ENCODE results near the gene CSE1L.
"Not testable (repeated sequence)": the region's sequence is repeated elsewhere in the genome, so short reads cannot be mapped to it uniquely, and the experiment has no call there.

CSE1L gene

GRCh38 chr20:49046087-49046900 is at the start of gene CSE1L:
Gene CSE1L, plus strand, starts transcription at chr20:49046312. Its CDS starts 12,152 bp downstream, at chr20:49058464.
- DNase-seq (ENCODE audit: low spot score): peak; percentile 95
- in situ Hi-C loops (cut with MboI; ENCODE audit: low sequenced_read_pairs, unreplicated experiment): no loop called here
- TF ChIP-seq, protein P1, sequence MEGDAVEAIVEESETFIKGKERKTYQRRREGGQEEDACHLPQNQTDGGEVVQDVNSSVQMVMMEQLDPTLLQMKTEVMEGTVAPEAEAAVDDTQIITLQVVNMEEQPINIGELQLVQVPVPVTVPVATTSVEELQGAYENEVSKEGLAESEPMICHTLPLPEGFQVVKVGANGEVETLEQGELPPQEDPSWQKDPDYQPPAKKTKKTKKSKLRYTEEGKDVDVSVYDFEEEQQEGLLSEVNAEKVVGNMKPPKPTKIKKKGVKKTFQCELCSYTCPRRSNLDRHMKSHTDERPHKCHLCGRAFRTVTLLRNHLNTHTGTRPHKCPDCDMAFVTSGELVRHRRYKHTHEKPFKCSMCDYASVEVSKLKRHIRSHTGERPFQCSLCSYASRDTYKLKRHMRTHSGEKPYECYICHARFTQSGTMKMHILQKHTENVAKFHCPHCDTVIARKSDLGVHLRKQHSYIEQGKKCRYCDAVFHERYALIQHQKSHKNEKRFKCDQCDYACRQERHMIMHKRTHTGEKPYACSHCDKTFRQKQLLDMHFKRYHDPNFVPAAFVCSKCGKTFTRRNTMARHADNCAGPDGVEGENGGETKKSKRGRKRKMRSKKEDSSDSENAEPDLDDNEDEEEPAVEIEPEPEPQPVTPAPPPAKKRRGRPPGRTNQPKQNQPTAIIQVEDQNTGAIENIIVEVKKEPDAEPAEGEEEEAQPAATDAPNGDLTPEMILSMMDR (IDR thresholded peaks at IDR 0.05; ENCODE audit: borderline replicate concordance, control extremely low read depth, extremely low read depth, insufficient read depth, missing control alignments): no peak

- in situ Hi-C loops (cut with MboI; ENCODE audit: low sequenced_read_pairs, unreplicated experiment): no loop called here
- no peak for DNase-seq (ENCODE audit: low spot score)
- TF ChIP-seq, protein P1 (IDR thresholded peaks at IDR 0.05; ENCODE audit: borderline replicate concordance, control extremely low read depth, extremely low read depth, insufficient read depth, missing control alignments): no peak
These were observed 45.9 kb upstream of the CSE1L start for GRCh38 chr20:48999890-49000870.

DNA sequence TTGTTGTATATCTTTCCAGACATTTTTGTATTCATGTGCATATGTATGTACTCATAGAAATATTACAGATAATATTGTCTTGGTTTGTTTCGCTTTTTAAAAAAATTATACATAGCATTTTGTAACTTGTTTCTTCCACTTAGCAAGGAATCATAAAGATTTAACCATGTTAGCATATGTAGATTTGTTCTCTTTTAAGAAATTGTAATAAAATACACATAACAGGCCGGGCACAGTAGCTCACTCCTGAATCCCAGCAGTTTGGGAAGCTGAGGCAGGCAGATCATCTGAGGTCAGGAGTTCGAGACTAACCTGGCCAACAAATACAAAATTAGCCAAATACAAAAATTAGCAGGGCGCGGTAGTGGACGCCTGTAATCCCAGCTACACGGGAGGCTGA is 44.4 kb upstream of the CSE1L start:
- no peak for DNase-seq (ENCODE audit: low spot score)
- in situ Hi-C loops (cut with MboI; ENCODE audit: low sequenced_read_pairs, unreplicated experiment): no loop called here
- TF ChIP-seq, protein P1 (IDR thresholded peaks at IDR 0.05; ENCODE audit: borderline replicate concordance, control extremely low read depth, extremely low read depth, insufficient read depth, missing control alignments): no peak

GRCh38 chr20:49006446-49006980 is 39.6 kb upstream of the CSE1L start:
- TF ChIP-seq, protein P1 (IDR thresholded peaks at IDR 0.05; ENCODE audit: borderline replicate concordance, control extremely low read depth, extremely low read depth, insufficient read depth, missing control alignments): no peak
- no peak for DNase-seq (ENCODE audit: low spot score)
- in situ Hi-C loops (cut with MboI; ENCODE audit: low sequenced_read_pairs, unreplicated experiment): no loop called here

DNA sequence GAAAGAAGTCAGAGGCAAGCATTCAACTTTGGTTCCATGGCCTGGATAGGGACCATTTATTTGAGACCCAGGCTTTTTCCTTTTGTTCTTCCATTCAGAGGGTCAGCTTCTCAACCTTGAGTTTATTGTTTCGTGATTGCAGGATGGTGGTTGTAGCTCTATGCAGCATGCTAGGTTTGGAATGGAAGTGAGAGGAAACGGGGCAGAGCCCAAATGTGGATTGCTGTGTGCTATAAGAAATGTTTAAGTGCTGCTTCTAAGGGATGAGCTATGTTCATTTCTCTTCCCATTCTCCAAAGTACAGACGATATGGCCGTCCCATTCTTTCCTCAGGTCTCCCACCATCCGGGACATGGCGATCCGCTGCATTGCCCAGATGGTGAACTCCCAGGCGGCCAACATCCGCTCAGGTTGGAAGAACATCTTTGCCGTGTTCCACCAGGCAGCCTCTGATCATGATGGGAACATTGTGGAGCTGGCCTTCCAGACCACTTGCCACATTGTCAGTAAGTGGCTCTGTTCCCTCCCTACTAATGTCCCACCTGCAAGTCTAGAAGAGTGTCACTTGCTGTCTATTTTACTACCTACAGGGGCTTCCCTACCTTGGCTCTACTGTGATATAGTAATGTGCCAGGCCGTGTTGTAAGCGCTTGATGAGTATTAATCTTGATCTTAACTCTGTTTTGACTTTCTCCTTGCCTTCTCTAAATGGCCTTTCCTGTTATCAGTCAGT is 36.0 kb upstream of the CSE1L start:
- DNase-seq (ENCODE audit: low spot score): no peak
- in situ Hi-C loops (cut with MboI; ENCODE audit: low sequenced_read_pairs, unreplicated experiment): no loop called here
- TF ChIP-seq, protein P1 (IDR thresholded peaks at IDR 0.05; ENCODE audit: borderline replicate concordance, control extremely low read depth, extremely low read depth, insufficient read depth, missing control alignments): no peak

GRCh38 chr20:49024220-49024619 is 21.9 kb upstream of the CSE1L start:
- in situ Hi-C loops (cut with MboI; ENCODE audit: low sequenced_read_pairs, unreplicated experiment): no loop called here
- TF ChIP-seq, protein P1 (IDR thresholded peaks at IDR 0.05; ENCODE audit: borderline replicate concordance, control extremely low read depth, extremely low read depth, insufficient read depth, missing control alignments): no peak
- DNase-seq (ENCODE audit: low spot score): no peak

GRCh38 chr20:49028177-49028576 is 17.9 kb upstream of the CSE1L start:
- DNase-seq (ENCODE audit: low spot score); in situ Hi-C loops (cut with MboI; ENCODE audit: low sequenced_read_pairs, unreplicated experiment): not testable (repeated sequence)

Data from GM13976 (cell line).